ENCODE results near the gene MKRN2OS.

MKRN2OS gene

DNA sequence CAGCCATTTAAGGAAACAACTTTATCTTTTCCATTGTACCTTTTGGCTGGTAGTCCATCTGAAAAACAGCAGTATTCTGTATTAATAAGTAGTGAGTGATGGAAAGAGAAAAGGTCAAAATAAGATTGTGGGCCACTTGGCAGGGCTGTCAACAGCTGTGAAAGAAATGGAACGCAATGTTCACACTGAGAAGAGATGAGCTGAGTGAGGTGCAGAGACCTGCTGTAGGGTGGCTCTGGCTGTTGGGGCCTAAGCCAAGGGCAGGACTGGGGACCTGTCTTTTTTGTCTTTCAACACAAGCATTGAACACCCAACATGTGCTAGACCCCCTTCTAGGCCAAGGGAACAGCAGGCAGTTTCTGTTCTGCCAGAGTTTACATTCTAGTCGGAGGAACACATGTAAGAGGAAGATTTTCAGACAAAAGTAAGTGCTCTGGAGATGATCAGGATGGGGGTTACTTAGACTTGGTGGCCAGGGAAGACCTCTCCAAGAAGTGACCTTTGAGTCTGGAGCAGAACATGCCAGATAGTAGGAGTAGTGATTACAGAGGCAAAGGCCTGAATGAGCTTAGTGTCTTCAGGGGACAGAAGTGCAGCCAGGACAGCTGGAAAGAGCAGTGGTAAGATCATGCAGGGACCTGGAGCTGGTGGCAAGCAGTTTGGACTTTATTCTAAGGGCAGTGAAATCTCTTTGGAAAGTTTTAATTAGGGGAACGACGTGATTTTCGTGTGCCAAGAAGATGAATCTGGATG, 31.4 kb downstream of the MKRN2OS start:
- no peak overlapping the region for H3K4me3 ChIP-seq (ENCODE audit: low read length)
- TF ChIP-seq ZNF274 (IDR thresholded peaks at IDR 0.05; ENCODE audit: low read depth, low read length), result no peak

DNA sequence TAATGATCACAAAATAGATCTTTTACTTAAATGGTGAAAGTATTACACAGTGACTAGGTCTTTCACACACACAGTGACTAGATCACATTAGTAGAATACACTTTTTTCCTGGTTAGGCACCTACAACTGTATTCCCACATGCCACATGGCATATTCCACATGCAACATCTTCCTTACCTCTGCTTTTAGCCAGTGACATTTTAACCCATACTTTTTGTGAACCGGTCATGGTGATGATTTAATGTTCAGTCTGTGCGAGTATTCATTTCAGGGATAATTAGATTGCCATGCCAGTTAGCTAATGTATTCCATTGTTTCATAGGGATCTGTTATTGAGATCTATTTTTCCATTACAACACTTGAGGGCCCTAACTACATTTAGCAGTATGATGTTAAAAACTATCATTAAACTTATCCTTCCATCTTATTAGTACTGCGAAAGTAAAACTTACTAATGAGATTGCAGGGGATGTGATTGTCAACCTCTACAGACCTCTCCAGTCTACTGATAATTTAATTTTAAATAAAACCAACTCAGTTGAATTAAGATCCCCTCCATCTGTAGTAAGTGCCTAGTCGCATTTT, 32.7 kb downstream of the MKRN2OS start:
- H3K4me3 ChIP-seq (ENCODE audit: low read length), result no peak overlapping the region
- no peak for TF ChIP-seq ZNF274 (IDR thresholded peaks at IDR 0.05; ENCODE audit: low read depth, low read length)

DNA sequence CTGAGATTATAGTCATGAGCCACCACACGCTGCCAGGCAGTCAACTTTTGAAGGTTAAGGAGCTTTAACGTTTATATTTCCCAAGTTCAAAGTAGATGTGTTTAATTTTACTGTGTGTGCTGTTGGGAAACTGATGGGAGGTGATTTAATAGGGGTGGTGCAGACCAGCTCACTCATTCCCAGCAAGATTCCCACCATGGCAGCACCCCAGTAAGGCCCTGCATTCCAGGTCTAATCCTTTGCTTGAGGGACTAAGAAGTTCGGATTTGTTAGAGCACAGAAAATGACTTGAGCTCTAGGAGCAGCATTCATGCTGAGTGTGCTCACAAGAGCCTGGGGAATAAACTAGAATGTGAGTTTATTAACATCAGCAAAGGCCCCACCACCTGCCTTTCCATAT, 35.8 kb downstream of the MKRN2OS start:
- no peak overlapping the region for H3K4me3 ChIP-seq (ENCODE audit: low read length)
- TF ChIP-seq ZNF274 (IDR thresholded peaks at IDR 0.05; ENCODE audit: low read depth, low read length), result no peak

DNA sequence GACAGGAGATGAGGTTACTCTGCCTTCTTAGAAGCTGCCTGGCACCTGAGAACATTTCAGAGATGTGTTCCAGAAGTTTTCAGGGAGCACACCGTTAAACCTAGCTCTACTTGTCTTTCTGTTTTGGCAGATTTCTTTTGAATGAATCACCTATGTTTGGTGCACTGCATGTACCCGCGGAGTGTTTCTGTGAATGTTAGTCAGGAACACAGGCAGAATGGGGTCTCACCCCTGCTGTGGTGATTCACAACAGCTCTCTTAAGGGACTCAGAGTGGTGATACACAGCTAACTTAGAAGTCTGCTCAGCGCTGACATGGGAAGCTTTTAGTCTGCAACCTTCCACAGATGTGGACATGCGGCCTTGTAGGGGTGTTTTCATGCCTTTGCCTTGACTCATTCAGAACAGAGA, 37.0 kb downstream of the MKRN2OS start:
- TF ChIP-seq ZNF274 (IDR thresholded peaks at IDR 0.05; ENCODE audit: low read depth, low read length), result no peak
- H3K4me3 ChIP-seq (ENCODE audit: low read length), result no peak overlapping the region

- TF ChIP-seq ZNF274 (IDR thresholded peaks at IDR 0.05; ENCODE audit: low read depth, low read length), result no peak
- H3K4me3 ChIP-seq (ENCODE audit: low read length), result no peak overlapping the region
These were observed 37.6 kb downstream of the MKRN2OS start for GRCh38 chr3:12507591-12508281.

DNA sequence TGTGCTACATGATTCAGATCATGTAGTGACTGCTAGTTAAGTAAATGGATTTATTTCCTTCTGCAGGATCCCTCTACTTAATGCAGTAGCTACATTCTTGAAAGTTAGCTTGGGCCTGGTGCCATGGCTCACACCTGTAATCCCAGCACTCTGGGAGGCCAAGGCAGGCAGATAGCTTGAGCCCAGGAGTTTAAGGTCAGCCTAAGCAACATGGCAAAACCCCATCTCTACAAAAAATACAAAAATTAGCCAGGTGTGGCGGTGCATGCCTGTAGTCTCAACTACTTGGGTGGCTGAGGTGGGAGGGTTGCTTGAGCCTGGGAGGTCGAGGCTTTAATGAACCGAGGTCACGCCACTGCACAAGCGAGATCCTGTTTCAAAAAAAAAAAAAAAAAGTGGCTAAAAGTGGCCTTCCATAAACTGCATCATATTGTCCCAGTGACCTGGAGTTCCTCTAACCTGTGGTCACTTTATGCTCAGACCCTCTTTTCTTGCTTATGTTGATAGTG, 39.0 kb downstream of the MKRN2OS start:
- H3K4me3 ChIP-seq (ENCODE audit: low read length), result no peak overlapping the region
- no peak for TF ChIP-seq ZNF274 (IDR thresholded peaks at IDR 0.05; ENCODE audit: low read depth, low read length)

- no peak overlapping the region for H3K4me3 ChIP-seq (ENCODE audit: low read length)
- no peak for TF ChIP-seq ZNF274 (IDR thresholded peaks at IDR 0.05; ENCODE audit: low read depth, low read length)
These were observed 42.0 kb downstream of the MKRN2OS start for GRCh38 chr3:12503126-12503957.

DNA sequence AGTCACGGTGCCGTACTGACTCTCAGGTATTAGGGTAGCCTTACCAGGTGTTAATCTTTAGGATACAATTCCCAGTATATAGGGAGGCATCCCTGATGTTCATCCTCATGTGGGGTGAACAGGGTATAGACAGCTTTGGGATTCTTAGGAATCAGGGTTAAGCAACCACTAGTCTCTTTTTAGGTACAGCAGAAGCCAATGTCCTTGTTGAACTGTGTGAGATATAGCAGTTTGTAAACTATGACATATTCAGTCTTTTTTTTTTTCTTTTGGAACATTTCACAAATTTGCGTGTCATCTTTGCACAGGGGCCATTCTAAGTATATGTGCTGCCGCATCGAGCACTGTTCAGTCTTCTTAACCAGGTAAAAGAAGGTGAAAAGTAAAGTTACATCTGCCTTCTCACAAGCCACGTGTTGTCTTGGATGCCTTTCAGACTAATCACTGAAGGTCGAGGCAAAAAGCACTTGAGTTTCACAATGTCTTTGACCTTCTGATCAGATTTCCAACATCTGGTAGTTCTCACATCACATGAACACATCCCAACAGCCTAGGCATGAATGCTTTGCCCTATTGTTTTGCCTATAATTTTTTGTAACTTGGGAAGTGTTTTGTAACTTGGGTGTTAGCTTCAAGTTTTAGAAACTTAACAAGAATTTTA, 43.8 kb downstream of the MKRN2OS start:
- no peak overlapping the region for H3K4me3 ChIP-seq (ENCODE audit: low read length)
- no peak for TF ChIP-seq ZNF274 (IDR thresholded peaks at IDR 0.05; ENCODE audit: low read depth, low read length)

- TF ChIP-seq ZNF274 (IDR thresholded peaks at IDR 0.05; ENCODE audit: low read depth, low read length), result no peak
- H3K4me3 ChIP-seq (ENCODE audit: low read length), result no peak overlapping the region
These were observed 45.8 kb downstream of the MKRN2OS start for GRCh38 chr3:12499474-12499873.

- no peak overlapping the region for H3K4me3 ChIP-seq (ENCODE audit: low read length)
- TF ChIP-seq ZNF274 (IDR thresholded peaks at IDR 0.05; ENCODE audit: low read depth, low read length), result no peak
These were observed 48.9 kb downstream of the MKRN2OS start for GRCh38 chr3:12496453-12496761.

DNA sequence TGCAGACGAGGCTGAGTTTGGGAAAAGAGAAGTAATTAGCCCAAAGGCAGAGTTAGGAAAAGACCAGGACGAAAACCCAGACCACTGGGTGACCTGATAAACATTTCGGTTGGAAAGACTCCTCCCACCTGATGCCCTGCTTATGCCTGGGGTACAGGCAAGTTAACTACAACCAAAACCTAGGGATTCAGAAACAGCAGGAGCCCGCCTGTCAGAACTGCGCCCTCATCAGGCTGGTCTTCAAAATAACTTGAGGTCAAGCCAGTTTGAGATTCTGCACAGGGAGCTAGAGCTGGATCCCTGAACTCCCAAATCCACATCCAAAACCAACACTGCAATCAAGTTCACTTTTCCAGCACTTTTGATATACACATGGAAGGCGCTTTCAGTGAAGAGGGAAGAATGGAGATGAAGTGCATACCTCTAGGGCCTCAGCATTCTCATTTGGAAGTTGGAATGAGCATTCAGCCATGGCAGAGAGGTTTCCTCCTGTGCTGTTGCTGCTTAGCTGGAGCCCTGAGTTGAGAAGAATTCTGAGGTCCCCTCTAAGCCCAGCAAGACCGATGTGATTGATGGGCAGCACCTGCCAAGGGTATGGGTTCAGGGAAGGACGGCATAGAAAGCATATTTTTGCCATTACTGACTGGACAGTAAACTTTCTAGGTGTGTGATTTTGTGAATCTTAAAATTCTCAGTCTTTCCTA, 49.4 kb downstream of the MKRN2OS start:
- no peak for TF ChIP-seq ZNF274 (IDR thresholded peaks at IDR 0.05; ENCODE audit: low read depth, low read length)
- H3K4me3 ChIP-seq (ENCODE audit: low read length), result no peak overlapping the region

GRCh38 chr3:12490547-12490946, 54.8 kb downstream of the MKRN2OS start:
- H3K4me3 ChIP-seq (ENCODE audit: low read length), result no peak overlapping the region
- TF ChIP-seq ZNF274 (IDR thresholded peaks at IDR 0.05; ENCODE audit: low read depth, low read length), result no peak

- H3K4me3 ChIP-seq (ENCODE audit: low read length), result no peak overlapping the region
- no peak for TF ChIP-seq ZNF274 (IDR thresholded peaks at IDR 0.05; ENCODE audit: low read depth, low read length)
These were observed 55.5 kb downstream of the MKRN2OS start for GRCh38 chr3:12489832-12490231.
